Keratinocyte (primary cell): Measurements from ENCODE around the gene ENGASE. TPM values are rescaled to one million over a fixed set of nuclear protein-coding genes. Genes with fewer than 3 reads are reported as not detected.

Source experiments
- DNase-seq: peaks from one replicate; pipeline ENCODE4 v3.0.0-alpha.2; 2011; ENCODE audit warnings: low read depth, missing footprints, low spot score
- FAIRE-seq: peaks from 2 replicates; lab custom pipeline; 2011; peaks lifted over from hg19 to GRCh38; lab: Jason Lieb, UNC
- H2AFZ ChIP-seq: 2 replicates; pipeline ENCODE4 v1.6.0; 2012; ENCODE audit warnings: low read length, control low read depth, inconsistent platforms; ENCODE audit not compliant: control insufficient read depth
- H3K27ac ChIP-seq: 2 replicates; pipeline ENCODE4 v1.5.1; 2011; ENCODE audit warnings: low read length; ENCODE audit not compliant: control insufficient read depth, insufficient read depth
- H3K27me3 ChIP-seq: 3 replicates; pipeline ENCODE4 v1.6.0; 2011; ENCODE audit warnings: low read length; ENCODE audit not compliant: control insufficient read depth, insufficient read depth; ENCODE audit errors: extremely low read depth
- H3K36me3 ChIP-seq, 2 experiments: 2 replicates in 1 of 2; 3 replicates in 1 of 2; pipeline ENCODE4 v1.5.1; 2011; ENCODE audit warnings: low read length in 2 of 2, mild to moderate bottlenecking in 1 of 2; ENCODE audit not compliant: control insufficient read depth in 2 of 2, insufficient read depth in 2 of 2; ENCODE audit errors: extremely low read depth in 1 of 2
- H3K4me1 ChIP-seq: 3 replicates; pipeline ENCODE4 v1.5.1; 2011; ENCODE audit warnings: low read length; ENCODE audit not compliant: control insufficient read depth, insufficient read depth; ENCODE audit errors: extremely low read depth
- H3K4me2 ChIP-seq: 3 replicates; pipeline ENCODE4 v1.6.0; 2011; ENCODE audit warnings: low read depth, low read length; ENCODE audit not compliant: control insufficient read depth, insufficient read depth; ENCODE audit errors: extremely low read depth
- H3K4me3 ChIP-seq, 3 experiments: fragments of 200-600 bp in 1 of 3; sonication (generic) in 1 of 3; 2 replicates in 2 of 3; 3 replicates in 1 of 3; pipeline ENCODE4 v1.5.1; 2011 to 2016; ENCODE audit warnings: low read length in 3 of 3, mild to moderate bottlenecking in 3 of 3, control low read depth in 2 of 3, inconsistent platforms in 1 of 3, low read depth in 1 of 3, mixed read lengths in 1 of 3, mixed run types in 1 of 3, moderate library complexity in 1 of 3; ENCODE audit not compliant: control insufficient read depth in 2 of 3, insufficient read depth in 2 of 3; ENCODE audit errors: extremely low read depth in 1 of 3
- H3K79me2 ChIP-seq: 2 replicates; pipeline ENCODE4 v1.6.0; 2012; ENCODE audit warnings: low read length; ENCODE audit not compliant: control insufficient read depth, insufficient read depth
- H3K9ac ChIP-seq: 3 replicates; pipeline ENCODE4 v1.6.0; 2011; ENCODE audit warnings: low read length; ENCODE audit not compliant: control insufficient read depth, insufficient read depth; ENCODE audit errors: extremely low read depth
- H3K9me1 ChIP-seq: 3 replicates; pipeline ENCODE4 v1.6.0; 2011; ENCODE audit warnings: low read length; ENCODE audit not compliant: control insufficient read depth, insufficient read depth; ENCODE audit errors: extremely low read depth
- H3K9me3 ChIP-seq: 2 replicates; pipeline ENCODE4 v1.5.1; 2012; ENCODE audit warnings: low read depth, low read length; ENCODE audit not compliant: control insufficient read depth
- H4K20me1 ChIP-seq: 3 replicates; pipeline ENCODE4 v1.6.0; 2011; ENCODE audit warnings: low read length; ENCODE audit not compliant: control insufficient read depth, insufficient read depth; ENCODE audit errors: extremely low read depth
- EZH2 ChIP-seq: IDR thresholded peaks from one replicate; pipeline ENCODE4 v1.6.1; 2012; ENCODE audit warnings: inconsistent platforms, mild to moderate bottlenecking, low read length, moderate library complexity
- dilution Hi-C: fragments of 300-500 bp; cut with MboI; formaldehyde crosslinking; loops from one replicate; pipeline ENCODE4 v1.7.0; 2020; ENCODE audit warnings: low sequenced_read_pairs; ENCODE audit not compliant: extremely low pct_ligation_motif_present
- polyA plus RNA-seq, 5 experiments: library from polyadenylated mRNA; depleted of rRNA in 3 of 5; stranded (reverse) in 3 of 5; stranded (forward) in 1 of 5; unstranded in 1 of 5; fragments of >200 nt; gene quantifications; 1 replicate in 1 of 5; 2 replicates in 3 of 5; 3 replicates in 1 of 5; pipeline versions ENCODE4 v1.2.1 to v1.2.3, GENCODE V29; 2011 to 2012; ENCODE audit warnings: missing spikeins in 2 of 5, low read depth in 1 of 5, low replicate concordance in 1 of 5
- TF ChIP-seq, protein P1 (sequence below), 3 experiments: IDR thresholded peaks in 1 of 3; conservative IDR thresholded peaks in 1 of 3; optimal IDR thresholded peaks in 1 of 3; 2 replicates in 2 of 3; 3 replicates in 1 of 3; pipeline versions ENCODE3 to v1.5.1; 2011; ENCODE audit warnings: low read length in 3 of 3, mild to moderate bottlenecking in 3 of 3, moderate library complexity in 2 of 3, control low read depth in 1 of 3, inconsistent platforms in 1 of 3; ENCODE audit not compliant: insufficient read depth in 2 of 3; ENCODE audit errors: extremely low read depth in 1 of 3

The ENGASE gene
- polyA plus RNA-seq, 1 donor (not counting 4 experiments of a cell fraction or from before 2014, with no cell fraction given), result 6.6 TPM

DNA sequence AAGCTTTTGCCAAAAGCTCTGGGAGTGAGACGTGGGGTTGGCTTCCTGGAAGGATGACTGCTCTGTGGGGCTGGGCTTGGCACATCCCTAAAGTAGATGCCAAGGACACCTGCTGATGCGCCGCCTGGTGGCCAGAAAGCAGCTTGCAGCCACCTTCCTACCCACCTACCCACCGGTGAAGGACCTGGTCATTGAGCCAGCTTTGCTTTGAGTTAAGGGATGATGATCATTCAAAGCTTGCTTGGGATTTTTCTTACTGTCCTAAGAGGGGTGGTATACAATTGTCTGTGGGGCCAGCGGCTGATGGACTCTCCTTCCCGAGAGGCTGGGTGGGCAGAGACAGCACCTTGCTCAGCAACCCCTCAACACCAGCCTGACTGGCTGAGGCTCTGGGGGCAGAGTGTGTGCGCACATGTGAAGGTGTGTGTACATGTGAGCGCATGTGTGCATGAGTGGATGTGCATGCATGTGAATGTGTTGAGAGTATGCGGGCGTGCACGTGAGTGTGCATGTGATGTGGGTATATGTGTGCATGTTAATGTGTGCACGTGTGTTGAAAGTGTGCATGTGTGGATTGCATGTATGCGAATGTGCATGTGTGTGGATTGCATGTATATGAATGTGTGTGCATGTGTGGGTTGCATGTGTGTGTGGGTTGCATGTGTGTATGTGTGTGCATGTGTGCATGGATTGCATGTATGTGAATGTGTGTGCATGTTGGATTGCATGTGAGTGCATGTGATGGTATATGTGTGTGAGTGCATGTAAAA, 32.0 kb upstream of the ENGASE start:
- TF ChIP-seq, protein P1, sequence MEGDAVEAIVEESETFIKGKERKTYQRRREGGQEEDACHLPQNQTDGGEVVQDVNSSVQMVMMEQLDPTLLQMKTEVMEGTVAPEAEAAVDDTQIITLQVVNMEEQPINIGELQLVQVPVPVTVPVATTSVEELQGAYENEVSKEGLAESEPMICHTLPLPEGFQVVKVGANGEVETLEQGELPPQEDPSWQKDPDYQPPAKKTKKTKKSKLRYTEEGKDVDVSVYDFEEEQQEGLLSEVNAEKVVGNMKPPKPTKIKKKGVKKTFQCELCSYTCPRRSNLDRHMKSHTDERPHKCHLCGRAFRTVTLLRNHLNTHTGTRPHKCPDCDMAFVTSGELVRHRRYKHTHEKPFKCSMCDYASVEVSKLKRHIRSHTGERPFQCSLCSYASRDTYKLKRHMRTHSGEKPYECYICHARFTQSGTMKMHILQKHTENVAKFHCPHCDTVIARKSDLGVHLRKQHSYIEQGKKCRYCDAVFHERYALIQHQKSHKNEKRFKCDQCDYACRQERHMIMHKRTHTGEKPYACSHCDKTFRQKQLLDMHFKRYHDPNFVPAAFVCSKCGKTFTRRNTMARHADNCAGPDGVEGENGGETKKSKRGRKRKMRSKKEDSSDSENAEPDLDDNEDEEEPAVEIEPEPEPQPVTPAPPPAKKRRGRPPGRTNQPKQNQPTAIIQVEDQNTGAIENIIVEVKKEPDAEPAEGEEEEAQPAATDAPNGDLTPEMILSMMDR (optimal IDR thresholded peaks at IDR 0.05 in 1 of 3, IDR thresholded peaks at IDR 0.05 in 1 of 3, conservative IDR thresholded peaks at IDR 0.05 in 1 of 3; ENCODE audit: extremely low read depth in 1 of 3, insufficient read depth in 2 of 3, low read length in 3 of 3), result peak; percentile 96 to 99 (median 98)
- TF ChIP-seq EZH2, result no peak
- Histone ChIP-seq H3K4me2 (no peak overlapping the region), H4K20me1 (no peaks in the 10 kb centered on the region), H3K27me3 (peaks cover 4% of the 10 kb centered on the region), H3K27ac (no peak overlapping the region), H3K9me1 (no peaks in the 10 kb centered on the region), H3K4me3 (no peak overlapping the region), H3K9ac (no peak overlapping the region), H3K4me1 (peaks cover 24% of the 10 kb centered on the region), H3K9me3 (no peaks in the 10 kb centered on the region), H2AFZ (no peak overlapping the region), H3K36me3 (no peaks in the 10 kb centered on the region), H3K79me2 (no peaks in the 10 kb centered on the region)
- dilution Hi-C loops, result loop anchor here (25.0 kb wide), 1 partner anchor 345 kb away; no protein-coding TSS in a partner anchor
- peak; percentile 88 for FAIRE-seq
- no peak for DNase-seq

DNA sequence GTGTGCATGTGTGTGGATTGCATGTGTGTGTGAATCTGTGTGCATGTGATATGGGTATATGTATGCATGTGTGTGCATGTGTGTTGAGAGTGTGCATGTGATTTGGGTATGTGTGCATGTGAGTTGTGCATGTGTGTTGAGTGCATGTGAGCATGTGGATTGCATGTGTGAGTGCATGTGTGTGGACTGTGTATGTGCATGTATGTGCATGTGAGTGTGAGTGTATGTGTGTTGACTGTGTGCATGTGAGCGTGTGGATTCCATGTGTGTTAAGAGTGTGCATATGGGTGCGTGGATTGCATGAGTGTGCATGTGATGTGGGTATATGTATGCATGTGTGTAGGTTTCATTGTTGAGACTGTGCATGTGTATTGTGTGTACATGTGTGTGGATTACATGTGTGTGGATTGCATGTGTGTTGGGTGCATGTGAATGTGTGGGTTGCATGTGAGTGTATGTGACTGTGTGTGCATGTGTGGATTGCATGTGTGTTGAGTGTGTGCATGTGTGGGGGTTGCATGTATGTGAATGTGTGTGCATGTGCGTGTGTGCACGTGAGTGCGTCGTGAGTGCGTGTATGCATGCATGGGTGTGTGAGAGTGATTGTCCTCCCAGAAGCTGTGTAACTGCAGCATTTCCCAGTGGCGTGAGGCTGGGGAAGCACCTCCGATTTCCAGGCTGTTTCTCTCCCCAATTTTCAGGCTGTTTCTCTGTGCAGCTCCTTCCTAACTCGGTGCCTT, 31.3 kb upstream of the ENGASE start:
- TF ChIP-seq, protein P1 (optimal IDR thresholded peaks at IDR 0.05 in 1 of 3, IDR thresholded peaks at IDR 0.05 in 1 of 3, conservative IDR thresholded peaks at IDR 0.05 in 1 of 3; ENCODE audit: extremely low read depth in 1 of 3, insufficient read depth in 2 of 3, low read length in 3 of 3), result no peak
- no peak for TF ChIP-seq EZH2
- Histone ChIP-seq H3K9me1 (no peaks in the 10 kb centered on the region), H3K9me3 (no peaks in the 10 kb centered on the region), H3K4me1 (peaks cover 20% of the 10 kb centered on the region), H3K27me3 (peaks cover 4% of the 10 kb centered on the region), H4K20me1 (no peaks in the 10 kb centered on the region), H3K27ac (no peak overlapping the region), H2AFZ (no peak overlapping the region), H3K79me2 (no peaks in the 10 kb centered on the region), H3K4me3 (no peak overlapping the region), H3K9ac (no peak overlapping the region), H3K36me3 (no peaks in the 10 kb centered on the region), H3K4me2 (no peak overlapping the region)
- DNase-seq (no peak), FAIRE-seq (no peak)
- dilution Hi-C loops, result loop anchor here (25.0 kb wide), 1 partner anchor 344 kb away; no protein-coding TSS in a partner anchor
